Natural killer cell (primary cell): ENCODE data around the gene GPRIN3. TPM values are rescaled to one million over a fixed set of nuclear protein-coding genes. Genes with fewer than 3 reads are reported as not detected.

Source experiments
- ATAC-seq, 3 donors: fragments of 150-1000 bp in 2 of 3; fragments of 200-7000 bp in 1 of 3; cut with Tn5 transposase; 1 replicate in 1 of 3; 2 replicates in 2 of 3; pipeline ENCODE4 v1.10.0; 2021; ENCODE audit warnings: mild to moderate bottlenecking in 2 of 3, moderate library complexity in 2 of 3
- DNase-seq, 2 donors: peaks; one replicate each; pipeline versions ENCODE4 v3.0.0 to v3.0.0-alpha.2; 2013 to 2021; ENCODE audit warnings: mixed read lengths in 1 of 2
- H3K27ac ChIP-seq: one replicate; pipeline ENCODE4 v1.5.1; 2013; ENCODE audit warnings: mild to moderate bottlenecking, low read length
- H3K27me3 ChIP-seq: one replicate; pipeline ENCODE4 v1.6.1; 2013; ENCODE audit warnings: low read length; ENCODE audit not compliant: control insufficient read depth, insufficient read depth
- H3K36me3 ChIP-seq: one replicate; pipeline ENCODE4 v1.6.1; 2013; ENCODE audit warnings: low read length; ENCODE audit not compliant: control insufficient read depth, insufficient read depth
- H3K4me1 ChIP-seq: one replicate; pipeline ENCODE4 v1.6.1; 2013; ENCODE audit warnings: low read length; ENCODE audit not compliant: control insufficient read depth, insufficient read depth
- H3K4me3 ChIP-seq: one replicate; pipeline ENCODE4 v1.5.1; 2013; ENCODE audit warnings: low read length
- H3K9me3 ChIP-seq: one replicate; pipeline ENCODE4 v1.6.1; 2013; ENCODE audit warnings: low read length; ENCODE audit not compliant: control insufficient read depth, insufficient read depth
- H3K27ac Mint-ChIP-seq, 2 donors: one replicate each; pipeline ENCODE4 v1.8.0; 2022; ENCODE audit warnings: mild to moderate bottlenecking in 2 of 2, mixed read lengths in 2 of 2, moderate library complexity in 1 of 2
- H3K27me3 Mint-ChIP-seq, 2 donors: one replicate each; pipeline ENCODE4 v1.8.0; 2022; ENCODE audit warnings: low read depth in 2 of 2, mixed read lengths in 2 of 2
- H3K36me3 Mint-ChIP-seq: one replicate; pipeline ENCODE4 v1.8.0; 2022; ENCODE audit warnings: mixed read lengths
- H3K4me1 Mint-ChIP-seq, 2 donors: one replicate each; pipeline ENCODE4 v1.8.0; 2022; ENCODE audit warnings: mixed read lengths in 2 of 2
- H3K4me3 Mint-ChIP-seq: one replicate; pipeline ENCODE4 v1.8.0; 2022; ENCODE audit warnings: mild to moderate bottlenecking, moderate library complexity, mixed read lengths
- H3K9me3 Mint-ChIP-seq, 2 donors: one replicate each; pipeline ENCODE4 v1.8.0; 2022; ENCODE audit warnings: mixed read lengths in 2 of 2
- WGBS: methylation state at CpG from one replicate; pipeline ENCODE4 v1.1.7; 2013; ENCODE audit warnings: missing lambda C conversion rate; ENCODE audit not compliant: insufficient coverage; 5-methylcytosine and 5-hydroxymethylcytosine counted together
- intact Hi-C: fragments of 100-400 bp; cut with micrococcal nuclease; formaldehyde crosslinking; loops from one replicate; pipeline ENCODE4 v1.14.2; 2022
- total RNA-seq, 4 donors: library from RNA; stranded (reverse); fragments of 120-200 nt in 1 of 4; gene quantifications; one replicate each; pipeline versions ENCODE4 v1.2.3 to v1.2.4, GENCODE V29; 2013 to 2022
- TF ChIP-seq, protein P1 (sequence below): fragments of 200-600 bp; IDR thresholded peaks from one replicate; pipeline ENCODE4 v1.8.0; 2022; ENCODE audit warnings: antibody characterized with exemption

The GPRIN3 gene
- total RNA-seq, 3 donors from 2014 or later (not counting 1 experiment from before 2014, with no cell fraction given): 48.3 to 50.7 (median 48.5) TPM

DNA sequence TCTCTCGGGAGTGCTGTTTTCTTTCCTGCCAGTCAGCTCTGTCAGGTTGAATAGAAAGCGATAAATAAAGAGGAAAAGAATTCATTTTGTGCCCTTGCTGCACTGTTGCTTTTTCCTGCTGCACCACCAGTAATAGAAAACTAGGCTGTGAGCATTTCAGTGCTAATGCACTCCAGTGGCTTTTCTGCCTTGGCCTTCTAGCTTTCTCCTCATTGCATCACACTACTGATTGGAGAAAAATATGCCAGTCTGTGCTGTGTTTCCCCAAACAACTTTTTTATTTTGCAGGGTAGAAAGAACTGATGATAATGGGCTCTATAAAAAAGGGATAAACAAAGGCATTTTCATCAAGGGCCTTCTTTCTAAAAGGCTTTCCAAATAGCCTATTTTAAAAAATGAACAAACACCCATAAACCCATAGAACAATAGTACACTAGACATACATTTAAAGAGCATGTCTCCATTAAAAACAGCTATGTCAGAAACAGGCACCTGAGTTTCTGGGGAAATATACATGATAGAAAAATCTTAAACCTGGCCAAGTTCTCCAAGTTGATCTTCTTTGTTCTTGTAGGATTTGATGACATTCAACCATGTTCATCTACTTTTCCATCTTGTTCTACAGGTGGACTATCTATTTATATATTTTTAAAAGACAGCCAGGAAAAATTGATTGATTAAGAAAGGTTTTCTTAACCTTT is 86.3 kb downstream of the GPRIN3 start:
- no peak overlapping the region for H3K4me3 Mint-ChIP-seq
- no peak for ATAC-seq

DNA sequence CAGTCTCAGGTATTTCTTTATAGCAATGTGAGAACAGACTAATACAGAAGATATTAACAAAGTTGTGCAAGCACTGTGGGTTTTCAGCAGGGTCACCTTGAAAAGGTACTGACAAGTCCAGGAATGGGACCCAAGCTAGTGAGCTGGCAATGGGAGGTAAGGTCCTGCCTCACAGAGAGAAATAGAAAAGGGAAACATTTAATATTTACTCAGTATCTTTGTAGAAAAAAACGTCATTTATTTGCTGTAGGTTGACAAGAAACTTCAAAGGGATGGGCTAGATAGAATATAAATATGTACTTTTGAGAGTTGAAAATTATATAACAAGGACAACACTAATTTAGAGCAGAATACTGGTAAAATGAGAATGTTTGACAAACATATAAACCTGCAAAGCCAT is 89.0 kb downstream of the GPRIN3 start:
- Histone ChIP-seq H3K4me1 (no peaks in the 10 kb centered on the region), H3K4me3 (no peak overlapping the region), H3K27ac (no peak overlapping the region), H3K36me3 (no peaks in the 10 kb centered on the region), H3K27me3 (no peaks in the 10 kb centered on the region), H3K9me3 (no peaks in the 10 kb centered on the region)
- H3K27me3 Mint-ChIP-seq: peaks cover 5 to 6% of the 10 kb centered on the region in 2 donors
- 70% methylated on average over 1 of the region's 1 CpG for WGBS
- H3K4me1 Mint-ChIP-seq: no peaks in the 10 kb centered on the region
- DNase-seq: no peak
- no peak overlapping the region for H3K27ac Mint-ChIP-seq
- H3K36me3 Mint-ChIP-seq: no peaks in the 10 kb centered on the region
- H3K9me3 Mint-ChIP-seq: no peaks in the 10 kb centered on the region
- intact Hi-C loops: no loop called here
- ATAC-seq: no peak
- TF ChIP-seq, protein P1, sequence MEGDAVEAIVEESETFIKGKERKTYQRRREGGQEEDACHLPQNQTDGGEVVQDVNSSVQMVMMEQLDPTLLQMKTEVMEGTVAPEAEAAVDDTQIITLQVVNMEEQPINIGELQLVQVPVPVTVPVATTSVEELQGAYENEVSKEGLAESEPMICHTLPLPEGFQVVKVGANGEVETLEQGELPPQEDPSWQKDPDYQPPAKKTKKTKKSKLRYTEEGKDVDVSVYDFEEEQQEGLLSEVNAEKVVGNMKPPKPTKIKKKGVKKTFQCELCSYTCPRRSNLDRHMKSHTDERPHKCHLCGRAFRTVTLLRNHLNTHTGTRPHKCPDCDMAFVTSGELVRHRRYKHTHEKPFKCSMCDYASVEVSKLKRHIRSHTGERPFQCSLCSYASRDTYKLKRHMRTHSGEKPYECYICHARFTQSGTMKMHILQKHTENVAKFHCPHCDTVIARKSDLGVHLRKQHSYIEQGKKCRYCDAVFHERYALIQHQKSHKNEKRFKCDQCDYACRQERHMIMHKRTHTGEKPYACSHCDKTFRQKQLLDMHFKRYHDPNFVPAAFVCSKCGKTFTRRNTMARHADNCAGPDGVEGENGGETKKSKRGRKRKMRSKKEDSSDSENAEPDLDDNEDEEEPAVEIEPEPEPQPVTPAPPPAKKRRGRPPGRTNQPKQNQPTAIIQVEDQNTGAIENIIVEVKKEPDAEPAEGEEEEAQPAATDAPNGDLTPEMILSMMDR: no peak
- H3K4me3 Mint-ChIP-seq: no peak overlapping the region

More for the DNA sequence above, 86.3 kb downstream of the GPRIN3 start:
- DNase-seq: no peak
- Mint-ChIP-seq H3K27ac (no peak overlapping the region), H3K27me3 (no peaks in the 10 kb centered on the region), H3K9me3 (no peaks in the 10 kb centered on the region), H3K36me3 (no peaks in the 10 kb centered on the region), H3K4me1 (no peaks in the 10 kb centered on the region)
- intact Hi-C loops: no loop called here
- no peak overlapping the region for H3K27ac ChIP-seq
- WGBS: 100% methylated on average over 1 of the region's 2 CpGs
- no peak overlapping the region for H3K4me3 ChIP-seq
- TF ChIP-seq, protein P1: no peak
- no peaks in the 10 kb centered on the region for H3K9me3 ChIP-seq
- no peaks in the 10 kb centered on the region for H3K36me3 ChIP-seq
- H3K27me3 ChIP-seq: no peaks in the 10 kb centered on the region
- no peaks in the 10 kb centered on the region for H3K4me1 ChIP-seq

DNA sequence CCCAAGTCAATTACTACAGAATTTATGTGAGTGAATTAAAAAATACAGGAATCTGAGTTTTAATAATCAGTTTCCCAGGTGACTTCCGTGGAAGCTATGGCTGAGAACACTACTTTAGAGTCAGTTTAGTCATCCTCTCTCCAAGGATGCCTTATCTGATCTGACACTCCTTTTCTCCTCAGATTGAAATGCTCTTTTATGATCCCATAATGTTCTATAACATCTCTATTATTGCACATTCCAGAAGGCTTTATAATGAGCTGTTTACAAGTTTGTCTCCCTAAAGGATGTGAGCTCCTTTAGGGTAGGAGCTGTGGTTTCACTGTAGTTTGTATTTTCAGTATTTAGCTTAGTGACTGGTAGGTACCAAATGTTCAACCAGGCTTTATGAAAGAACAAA is 90.0 kb downstream of the GPRIN3 start:
- Mint-ChIP-seq H3K27ac (no peak overlapping the region), H3K9me3 (no peaks in the 10 kb centered on the region), H3K27me3 (peaks cover 9% of the 10 kb centered on the region in 2 donors), H3K36me3 (no peaks in the 10 kb centered on the region), H3K4me1 (no peaks in the 10 kb centered on the region), H3K4me3 (no peak overlapping the region)
- no peaks in the 10 kb centered on the region for H3K9me3 ChIP-seq
- H3K27me3 ChIP-seq: no peaks in the 10 kb centered on the region
- H3K4me3 ChIP-seq: no peak overlapping the region
- H3K4me1 ChIP-seq: no peaks in the 10 kb centered on the region
- no peak for DNase-seq
- ATAC-seq: no peak
- TF ChIP-seq, protein P1: no peak
- H3K27ac ChIP-seq: no peak overlapping the region
- H3K36me3 ChIP-seq: no peaks in the 10 kb centered on the region
- 87% methylated on average over 1 of the region's 1 CpG for WGBS
- intact Hi-C loops: no loop called here

DNA sequence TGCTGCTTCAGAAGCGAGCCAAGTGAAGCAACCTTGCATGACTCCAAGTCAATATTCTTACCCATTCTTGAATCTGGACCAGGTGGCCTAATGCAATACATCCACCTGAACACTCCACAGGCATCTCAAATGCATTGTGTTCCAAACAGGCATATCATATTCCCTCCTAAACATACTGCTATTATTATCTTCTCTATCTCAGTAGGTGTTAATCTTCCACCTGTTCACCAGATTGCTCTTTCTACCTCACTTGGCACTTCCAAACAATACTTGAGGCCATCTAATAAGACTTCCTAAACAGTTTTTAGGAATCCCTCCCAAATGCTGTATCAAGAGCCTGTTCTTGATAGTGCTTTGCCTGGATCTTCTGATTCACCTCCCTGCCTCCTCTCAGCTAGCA is 90.7 kb downstream of the GPRIN3 start:
- 100% methylated on average over 1 of the region's 1 CpG for WGBS
- Histone ChIP-seq H3K27ac (no peak overlapping the region), H3K36me3 (no peaks in the 10 kb centered on the region), H3K4me3 (no peak overlapping the region), H3K27me3 (no peaks in the 10 kb centered on the region), H3K4me1 (no peaks in the 10 kb centered on the region), H3K9me3 (no peaks in the 10 kb centered on the region)
- Mint-ChIP-seq H3K4me3 (no peak overlapping the region), H3K9me3 (no peaks in the 10 kb centered on the region), H3K27ac (no peak overlapping the region), H3K4me1 (no peaks in the 10 kb centered on the region), H3K36me3 (no peaks in the 10 kb centered on the region), H3K27me3 (peaks cover 9 to 11% of the 10 kb centered on the region in 2 donors)
- intact Hi-C loops: no loop called here
- ATAC-seq (no peak), DNase-seq (no peak)
- TF ChIP-seq, protein P1: no peak
